ENCODE data around the gene SMIM28.

DNA sequence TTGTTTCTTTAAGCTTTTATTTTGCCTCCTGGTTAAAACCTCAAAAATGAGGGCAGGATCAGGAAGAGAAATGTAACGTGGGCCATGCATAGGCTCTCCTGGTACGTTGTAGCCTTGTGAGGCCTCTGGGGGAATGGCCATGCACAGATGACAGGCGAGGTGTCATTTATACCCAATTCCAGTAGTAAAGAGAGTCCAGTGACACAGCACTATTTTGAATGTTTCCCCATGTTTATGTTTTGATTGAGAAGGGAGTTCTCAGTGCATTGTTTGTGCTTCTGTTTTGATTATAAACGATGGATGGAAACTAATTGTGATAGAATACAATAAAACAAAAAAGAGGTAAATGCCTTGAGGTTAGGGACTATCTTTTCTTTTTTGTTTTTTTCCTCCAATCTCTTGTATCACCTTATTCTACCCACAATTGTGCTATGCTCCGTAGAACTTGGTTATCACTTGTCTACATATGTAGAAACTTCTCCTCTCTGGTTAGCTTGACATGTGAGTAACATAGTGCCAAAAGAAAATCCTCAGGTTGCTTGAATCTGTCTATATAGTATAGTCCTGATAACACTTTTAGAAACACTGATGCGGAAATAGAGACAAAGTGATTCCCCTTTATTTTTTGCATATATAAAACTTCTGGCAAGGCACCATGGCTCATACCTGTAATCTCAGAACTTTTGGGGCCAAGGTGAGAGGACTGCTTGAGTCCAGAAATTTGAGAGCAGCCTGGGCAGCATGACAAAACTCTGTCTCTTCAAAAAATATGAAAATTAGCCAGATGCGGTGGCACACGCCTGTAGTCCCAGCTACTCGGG, 6.9 kb upstream of the SMIM28 start:
- TF ChIP-seq, protein P1, sequence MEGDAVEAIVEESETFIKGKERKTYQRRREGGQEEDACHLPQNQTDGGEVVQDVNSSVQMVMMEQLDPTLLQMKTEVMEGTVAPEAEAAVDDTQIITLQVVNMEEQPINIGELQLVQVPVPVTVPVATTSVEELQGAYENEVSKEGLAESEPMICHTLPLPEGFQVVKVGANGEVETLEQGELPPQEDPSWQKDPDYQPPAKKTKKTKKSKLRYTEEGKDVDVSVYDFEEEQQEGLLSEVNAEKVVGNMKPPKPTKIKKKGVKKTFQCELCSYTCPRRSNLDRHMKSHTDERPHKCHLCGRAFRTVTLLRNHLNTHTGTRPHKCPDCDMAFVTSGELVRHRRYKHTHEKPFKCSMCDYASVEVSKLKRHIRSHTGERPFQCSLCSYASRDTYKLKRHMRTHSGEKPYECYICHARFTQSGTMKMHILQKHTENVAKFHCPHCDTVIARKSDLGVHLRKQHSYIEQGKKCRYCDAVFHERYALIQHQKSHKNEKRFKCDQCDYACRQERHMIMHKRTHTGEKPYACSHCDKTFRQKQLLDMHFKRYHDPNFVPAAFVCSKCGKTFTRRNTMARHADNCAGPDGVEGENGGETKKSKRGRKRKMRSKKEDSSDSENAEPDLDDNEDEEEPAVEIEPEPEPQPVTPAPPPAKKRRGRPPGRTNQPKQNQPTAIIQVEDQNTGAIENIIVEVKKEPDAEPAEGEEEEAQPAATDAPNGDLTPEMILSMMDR (conservative IDR thresholded peaks at IDR 0.05 in 1 of 2, IDR thresholded peaks at IDR 0.05 in 1 of 2; ENCODE audit: low read depth in 1 of 2, low read length in 2 of 2) = no peak
- no peak for TF ChIP-seq EZH2 (IDR thresholded peaks at IDR 0.05; ENCODE audit: low read length, missing control alignments)

All from fibroblast of lung (primary cell).